BLaER1 (cell line): Measurements from ENCODE around the gene ALG13.
"Not testable (repeated sequence)": the region's sequence is repeated elsewhere in the genome, so short reads cannot be mapped to it uniquely, and the experiment has no call there.

ENCODE experiments used
- H3K27ac ChIP-seq: shearing (Covaris generic); formaldehyde crosslinking; 2 replicates; pipeline ENCODE4 v1.8.1; 2022
- H3K27me3 ChIP-seq: shearing (Covaris generic); formaldehyde crosslinking; 2 replicates; pipeline ENCODE4 v1.8.1; 2022
- H3K36me3 ChIP-seq: shearing (Covaris generic); formaldehyde crosslinking; 2 replicates; pipeline ENCODE4 v1.8.1; 2022
- H3K4me1 ChIP-seq: shearing (Covaris generic); formaldehyde crosslinking; 2 replicates; pipeline ENCODE4 v1.8.1; 2022
- H3K4me2 ChIP-seq: shearing (Covaris generic); formaldehyde crosslinking; 2 replicates; pipeline ENCODE4 v1.8.1; 2022
- H3K4me3 ChIP-seq: shearing (Covaris generic); formaldehyde crosslinking; 2 replicates; pipeline ENCODE4 v1.8.1; 2022
- H3K9ac ChIP-seq: shearing (Covaris generic); formaldehyde crosslinking; 2 replicates; pipeline ENCODE4 v1.8.1; 2022
- H3K9me3 ChIP-seq: shearing (Covaris generic); formaldehyde crosslinking; 2 replicates; pipeline ENCODE4 v1.8.1; 2022
- H4K20me1 ChIP-seq: shearing (Covaris generic); formaldehyde crosslinking; 2 replicates; pipeline ENCODE4 v1.8.1; 2022
- Cebpa-rat ChIP-seq: shearing (Covaris generic); IDR thresholded peaks from 2 replicates; pipeline ENCODE4 v1.8.1; 2022

Gene ALG13

GRCh38 chrX:111743316-111743715 lies 62.3 kb downstream of the ALG13 start:
- TF ChIP-seq Cebpa-rat = no peak
- no peak overlapping the region for H3K27ac ChIP-seq
- peaks cover 87% of the 10 kb centered on the region for H3K27me3 ChIP-seq
- no peaks in the 10 kb centered on the region; the same call in 1 of the 2 replicates for H4K20me1 ChIP-seq
- no peaks in the 10 kb centered on the region for H3K9me3 ChIP-seq
- no peak overlapping the region for H3K4me3 ChIP-seq
- no peak overlapping the region for H3K4me2 ChIP-seq
- H3K36me3 ChIP-seq = peaks cover 24% of the 10 kb centered on the region; the same call in 1 of the 2 replicates
- H3K9ac ChIP-seq = no peak overlapping the region
- H3K4me1 ChIP-seq = no peaks in the 10 kb centered on the region

- peaks cover 10% of the 10 kb centered on the region for H3K9me3 ChIP-seq
- no peak overlapping the region for H3K4me3 ChIP-seq
- no peak overlapping the region for H3K27ac ChIP-seq
- no peak for TF ChIP-seq Cebpa-rat
- peaks cover 22% of the 10 kb centered on the region for H3K36me3 ChIP-seq
- H4K20me1 ChIP-seq = peaks cover 13% of the 10 kb centered on the region; the same call in 1 of the 2 replicates
- H3K4me2 ChIP-seq = no peak overlapping the region
- H3K9ac ChIP-seq = no peak overlapping the region
- H3K4me1 ChIP-seq = no peaks in the 10 kb centered on the region
- peaks cover 73% of the 10 kb centered on the region for H3K27me3 ChIP-seq
These were observed 75.5 kb downstream of the ALG13 start for GRCh38 chrX:111756486-111756885.

- H3K36me3 ChIP-seq = 0 out of 2 replicates have a peak, but pooled peaks cover 9% of the 10 kb centered on the region
- H3K4me2 ChIP-seq = no peak overlapping the region
- H3K4me1 ChIP-seq = no peaks in the 10 kb centered on the region
- peaks cover 85% of the 10 kb centered on the region for H3K27me3 ChIP-seq
- H3K9me3 ChIP-seq = no peaks in the 10 kb centered on the region
- no peak for TF ChIP-seq Cebpa-rat
- H3K9ac ChIP-seq = no peak overlapping the region
- H4K20me1 ChIP-seq = peaks cover 19% of the 10 kb centered on the region; the same call in 1 of the 2 replicates
- no peak overlapping the region for H3K27ac ChIP-seq
- H3K4me3 ChIP-seq = no peak overlapping the region
These were observed 78.7 kb downstream of the ALG13 start for GRCh38 chrX:111759686-111760085.

- H3K27ac ChIP-seq = no peak overlapping the region
- no peaks in the 10 kb centered on the region for H3K9me3 ChIP-seq
- H3K4me1 ChIP-seq = no peaks in the 10 kb centered on the region
- peaks cover 82% of the 10 kb centered on the region for H3K27me3 ChIP-seq
- H4K20me1 ChIP-seq = peaks cover 19% of the 10 kb centered on the region; the same call in 1 of the 2 replicates
- TF ChIP-seq Cebpa-rat = no peak
- H3K4me2 ChIP-seq = no peak overlapping the region
- H3K36me3 ChIP-seq = 0 out of 2 replicates have a peak, but pooled peaks cover 8% of the 10 kb centered on the region
- H3K4me3 ChIP-seq = no peak overlapping the region
- no peak overlapping the region for H3K9ac ChIP-seq
These were observed 80.7 kb downstream of the ALG13 start for GRCh38 chrX:111761578-111762135.

- peaks cover 83% of the 10 kb centered on the region for H3K27me3 ChIP-seq
- no peaks in the 10 kb centered on the region for H3K9me3 ChIP-seq
- no peak for TF ChIP-seq Cebpa-rat
- no peak overlapping the region for H3K4me3 ChIP-seq
- H3K4me1 ChIP-seq = no peaks in the 10 kb centered on the region
- H4K20me1 ChIP-seq = no peaks in the 10 kb centered on the region
- no peak overlapping the region for H3K9ac ChIP-seq
- no peak overlapping the region for H3K4me2 ChIP-seq
- H3K36me3 ChIP-seq = no peaks in the 10 kb centered on the region
- H3K27ac ChIP-seq = no peak overlapping the region
These were observed 97.6 kb downstream of the ALG13 start for GRCh38 chrX:111778591-111778990.

GRCh38 chrX:111779582-111779981 lies 98.6 kb downstream of the ALG13 start:
- no peaks in the 10 kb centered on the region for H4K20me1 ChIP-seq

GRCh38 chrX:111784667-111785066 lies 103.7 kb downstream of the ALG13 start:
- no peak for TF ChIP-seq Cebpa-rat

More at GRCh38 chrX:111779582-111779981, 98.6 kb downstream of the ALG13 start:
- Histone ChIP-seq H3K36me3 (no peaks in the 10 kb centered on the region), H3K4me1 (no peaks in the 10 kb centered on the region), H3K4me2 (no peak overlapping the region), H3K27me3 (peaks cover 83% of the 10 kb centered on the region), H3K9me3 (peaks cover 3% of the 10 kb centered on the region; the same call in 1 of the 2 replicates), H3K9ac (no peak overlapping the region), H3K4me3 (no peak overlapping the region), H3K27ac (no peak overlapping the region)
- no peak for TF ChIP-seq Cebpa-rat

GRCh38 chrX:111790054-111790453 lies 109.1 kb downstream of the ALG13 start:
- not testable (repeated sequence) for H3K27ac ChIP-seq, H3K4me1 ChIP-seq
- peaks cover 10% of the 10 kb centered on the region for H3K9me3 ChIP-seq

More at GRCh38 chrX:111784667-111785066, 103.7 kb downstream of the ALG13 start:
- H3K4me2 ChIP-seq = no peak overlapping the region
- H3K9ac ChIP-seq = no peak overlapping the region
- no peaks in the 10 kb centered on the region for H3K36me3 ChIP-seq
- H3K9me3 ChIP-seq = peaks cover 18% of the 10 kb centered on the region
- no peak overlapping the region for H3K27ac ChIP-seq
- H3K4me3 ChIP-seq = no peak overlapping the region
- no peaks in the 10 kb centered on the region for H4K20me1 ChIP-seq
- H3K4me1 ChIP-seq = no peaks in the 10 kb centered on the region
- peaks cover 63% of the 10 kb centered on the region for H3K27me3 ChIP-seq

More at GRCh38 chrX:111790054-111790453, 109.1 kb downstream of the ALG13 start:
- not testable (repeated sequence) for H3K9ac ChIP-seq, H4K20me1 ChIP-seq, H3K4me2 ChIP-seq, H3K4me3 ChIP-seq, H3K36me3 ChIP-seq
- peaks cover 32% of the 10 kb centered on the region for H3K27me3 ChIP-seq
